Activated CD4-positive, alpha-beta T cell treated with anti-CD3 and anti-CD28 coated beads for 4 hours (primary cell): Measurements from ENCODE around the gene STAG3.
"Not testable (repeated sequence)": the region's sequence is repeated elsewhere in the genome, so short reads cannot be mapped to it uniquely, and the experiment has no call there.

Source experiments
- DNase-seq, 2 donors: peaks; one replicate each; pipeline ENCODE4 v3.0.0-alpha.2; 2020

The STAG3 gene

DNA sequence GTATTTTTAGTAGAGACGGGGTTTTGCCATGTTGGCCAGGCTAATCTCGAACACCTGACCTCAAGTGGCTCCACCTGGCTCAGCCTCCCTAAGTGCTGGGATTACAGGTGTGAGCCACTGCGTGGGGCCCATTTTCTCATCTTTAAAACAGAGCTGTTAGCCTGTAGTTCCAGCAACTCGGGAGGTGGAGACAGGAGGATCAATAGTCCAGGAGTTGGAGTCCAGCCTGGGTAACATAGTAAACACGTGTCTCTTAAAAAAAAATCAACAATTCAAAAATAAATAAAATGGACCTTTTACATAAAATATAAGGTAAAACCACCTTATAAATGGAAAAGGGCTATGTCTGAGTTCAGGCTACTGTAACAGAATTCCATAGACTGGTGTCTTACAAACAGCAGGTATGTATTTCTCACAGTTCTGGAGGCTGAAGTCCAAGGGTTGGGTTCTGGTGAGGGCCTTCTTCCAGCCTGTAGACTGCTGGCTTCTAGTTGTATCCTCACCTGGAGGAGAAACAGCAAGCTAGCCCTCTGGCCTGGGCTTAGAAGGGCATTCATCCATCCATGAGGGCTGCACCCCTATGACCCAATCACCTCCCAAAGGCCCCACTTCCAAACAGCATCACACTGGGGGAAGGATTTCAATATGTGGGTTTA lies 35.0 kb downstream of the STAG3 start:
- no peak for DNase-seq

DNA sequence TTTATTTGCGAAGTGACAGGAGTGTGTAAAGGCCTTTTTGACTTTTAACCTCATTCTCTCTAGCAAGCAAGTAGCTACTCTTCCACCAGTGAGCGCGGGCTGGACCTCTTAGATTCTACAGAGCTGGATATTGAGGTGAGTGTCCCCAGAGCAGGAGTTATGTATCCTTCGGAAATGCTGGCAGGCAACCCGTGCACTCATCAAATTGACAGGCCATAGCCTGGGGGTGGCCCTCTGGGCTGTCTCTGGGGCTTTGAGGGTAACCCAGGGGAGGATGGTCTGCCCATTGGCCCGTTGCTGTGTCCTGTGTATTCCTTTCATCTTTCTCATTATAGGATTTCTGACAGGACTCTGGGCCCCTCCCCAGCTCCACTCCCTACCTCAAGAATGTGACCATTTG lies 36.0 kb downstream of the STAG3 start:
- no peak for DNase-seq

DNA sequence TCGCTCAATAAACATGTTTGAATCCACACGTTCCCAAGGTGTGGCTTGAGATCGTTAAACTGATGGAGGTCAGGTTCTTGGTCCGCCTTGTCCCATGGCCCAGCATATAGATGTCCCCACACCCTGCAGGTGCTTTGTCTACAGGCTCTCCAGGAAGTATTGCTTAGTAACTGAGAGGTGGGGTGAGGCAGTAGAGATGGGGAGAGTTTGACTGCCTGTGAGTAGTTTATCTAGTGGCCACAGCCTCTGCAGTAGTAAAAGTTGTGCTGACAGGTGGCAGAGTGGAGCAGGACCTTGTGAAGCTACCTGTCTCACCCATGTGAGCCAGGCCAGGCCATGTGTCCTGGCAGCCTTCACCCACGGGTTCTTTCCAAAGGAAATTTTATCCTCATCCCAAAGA lies 36.6 kb downstream of the STAG3 start:
- DNase-seq: not testable (repeated sequence)

DNA sequence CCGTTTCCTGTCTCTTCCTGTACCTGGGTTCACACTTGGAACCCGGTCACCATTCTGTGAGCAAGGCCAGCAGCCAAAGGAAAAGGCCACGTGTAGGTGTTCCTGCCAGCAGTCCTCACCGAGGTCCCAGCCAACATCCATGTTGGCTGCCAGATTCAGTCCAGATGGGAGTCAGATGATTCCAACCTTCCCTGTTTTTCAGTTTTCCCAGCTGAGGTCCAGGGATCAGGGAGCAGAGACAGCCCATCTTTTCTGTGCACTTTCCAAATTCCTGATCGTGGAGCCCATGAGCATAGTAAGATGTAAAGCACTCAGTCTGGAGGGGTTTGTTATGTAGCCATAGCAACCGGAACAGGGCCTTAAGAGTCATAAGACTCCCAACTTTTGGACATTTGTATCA lies 38.2 kb downstream of the STAG3 start:
- DNase-seq: no peak

DNA sequence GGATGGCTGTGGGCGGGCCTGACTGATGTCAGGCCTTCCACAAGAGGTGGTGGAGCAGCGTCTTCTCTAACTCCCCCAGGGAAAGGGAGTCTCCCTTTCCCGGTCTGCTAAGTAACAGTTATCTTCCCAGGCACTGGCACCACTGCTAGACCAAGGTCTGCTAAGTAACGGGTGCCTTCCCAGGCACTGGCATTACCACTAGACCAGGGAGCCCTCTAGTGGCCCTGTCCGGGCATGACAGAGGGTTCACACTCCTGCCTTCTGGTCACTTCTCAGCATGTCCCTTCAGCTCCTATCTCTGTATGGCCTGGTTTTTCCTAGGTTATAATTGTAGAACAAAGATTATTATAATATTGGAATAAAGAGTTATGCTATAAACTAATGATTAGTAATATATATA lies 40.2 kb downstream of the STAG3 start:
- DNase-seq: peak; percentile 72 to 78

DNA sequence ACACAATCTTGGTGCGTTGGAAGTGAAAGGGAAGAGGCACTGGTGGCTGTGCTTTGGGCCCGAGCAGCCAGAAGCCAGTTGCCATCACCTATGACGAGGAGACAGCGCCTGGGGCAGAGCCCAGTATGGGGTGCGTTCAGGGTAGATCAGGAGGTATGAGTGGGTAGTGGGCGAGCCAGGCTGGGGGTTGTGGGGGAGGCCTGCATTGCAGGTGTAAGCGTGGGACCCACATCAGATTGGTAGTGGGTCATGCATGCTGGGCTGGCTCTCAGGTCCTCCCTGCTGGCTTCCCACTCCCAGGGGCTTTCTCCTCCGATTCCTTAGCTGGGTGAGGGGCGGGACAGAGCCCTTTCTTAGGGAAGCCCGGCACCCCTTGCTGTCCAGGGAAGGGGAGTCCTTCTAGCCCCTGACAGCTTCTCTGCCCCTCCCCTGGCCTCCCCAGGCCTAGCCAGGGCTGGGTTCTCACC lies 41.6 kb downstream of the STAG3 start:
- peak in 1 of 2 donors; percentile 52 for DNase-seq

DNA sequence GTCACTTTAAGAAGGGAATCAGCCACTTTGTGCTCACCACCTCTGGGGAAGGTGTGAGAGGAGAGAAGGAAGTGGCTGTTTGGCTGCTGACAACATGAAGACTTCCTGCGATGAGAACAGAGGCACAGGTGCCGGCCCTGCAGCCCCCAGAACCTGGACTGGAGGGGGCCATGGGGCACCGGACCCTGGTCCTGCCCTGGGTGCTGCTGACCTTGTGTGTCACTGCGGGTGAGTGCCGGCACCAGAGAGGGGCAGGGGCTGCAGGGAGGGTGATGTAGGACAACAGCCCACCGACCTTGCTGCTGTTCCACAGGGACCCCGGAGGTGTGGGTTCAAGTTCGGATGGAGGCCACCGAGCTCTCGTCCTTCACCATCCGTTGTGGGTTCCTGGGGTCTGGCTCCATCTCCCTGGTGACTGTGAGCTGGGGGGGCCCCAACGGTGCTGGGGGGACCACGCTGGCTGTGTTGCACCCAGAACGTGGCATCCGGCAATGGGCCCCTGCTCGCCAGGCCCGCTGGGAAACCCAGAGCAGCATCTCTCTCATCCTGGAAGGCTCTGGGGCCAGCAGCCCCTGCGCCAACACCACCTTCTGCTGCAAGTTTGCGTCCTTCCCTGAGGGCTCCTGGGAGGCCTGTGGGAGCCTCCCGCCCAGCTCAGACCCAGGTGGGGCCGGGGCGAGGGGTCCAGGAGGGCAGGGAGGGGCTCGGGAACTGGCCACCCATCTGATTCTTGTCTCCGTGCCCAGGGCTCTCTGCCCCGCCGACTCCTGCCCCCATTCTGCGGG lies 42.3 kb downstream of the STAG3 start, which contains the start of gene PVRIG:
PVRIG (plus strand) TSS at position 149 of the 785 bp plus-strand sequence; CDS start at position 171, 22 bp downstream.
- DNase-seq: peak in 1 of 2 donors; percentile 32

DNA sequence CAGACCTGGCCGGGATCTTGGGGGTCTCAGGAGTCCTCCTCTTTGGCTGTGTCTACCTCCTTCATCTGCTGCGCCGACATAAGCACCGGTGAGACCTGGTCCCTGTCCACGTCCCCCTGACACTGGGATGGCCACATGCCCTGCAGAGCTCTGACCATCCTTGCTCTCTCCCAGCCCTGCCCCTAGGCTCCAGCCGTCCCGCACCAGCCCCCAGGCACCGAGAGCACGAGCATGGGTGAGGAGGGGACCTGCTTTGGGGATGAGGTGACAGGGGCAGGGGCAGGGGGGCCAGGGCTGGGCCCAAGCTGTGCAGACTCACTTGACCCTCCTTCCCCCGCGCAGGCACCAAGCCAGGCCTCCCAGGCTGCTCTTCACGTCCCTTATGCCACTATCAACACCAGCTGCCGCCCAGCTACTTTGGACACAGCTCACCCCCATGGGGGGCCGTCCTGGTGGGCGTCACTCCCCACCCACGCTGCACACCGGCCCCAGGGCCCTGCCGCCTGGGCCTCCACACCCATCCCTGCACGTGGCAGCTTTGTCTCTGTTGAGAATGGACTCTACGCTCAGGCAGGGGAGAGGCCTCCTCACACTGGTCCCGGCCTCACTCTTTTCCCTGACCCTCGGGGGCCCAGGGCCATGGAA lies 43.0 kb downstream of the STAG3 start:
- no peak for DNase-seq

DNA sequence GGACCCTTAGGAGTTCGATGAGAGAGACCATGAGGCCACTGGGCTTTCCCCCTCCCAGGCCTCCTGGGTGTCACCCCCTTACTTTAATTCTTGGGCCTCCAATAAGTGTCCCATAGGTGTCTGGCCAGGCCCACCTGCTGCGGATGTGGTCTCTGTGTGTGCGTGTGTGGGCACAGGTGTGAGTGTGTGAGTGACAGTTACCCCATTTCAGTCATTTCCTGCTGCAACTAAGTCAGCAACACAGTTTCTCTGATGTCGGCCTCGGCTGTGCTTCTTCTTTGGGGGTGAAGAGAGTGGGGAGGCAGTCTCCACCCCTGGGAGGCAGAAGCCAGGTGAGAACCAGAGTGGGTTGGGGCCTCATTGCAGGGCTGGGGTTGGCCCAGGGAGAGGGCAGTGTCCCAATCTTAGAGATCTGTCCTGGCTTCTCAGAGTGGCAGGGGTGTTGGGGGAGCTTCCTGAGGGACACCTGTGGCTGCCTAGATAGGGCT lies 43.6 kb downstream of the STAG3 start:
- peak; percentile 67 to 82 for DNase-seq

DNA sequence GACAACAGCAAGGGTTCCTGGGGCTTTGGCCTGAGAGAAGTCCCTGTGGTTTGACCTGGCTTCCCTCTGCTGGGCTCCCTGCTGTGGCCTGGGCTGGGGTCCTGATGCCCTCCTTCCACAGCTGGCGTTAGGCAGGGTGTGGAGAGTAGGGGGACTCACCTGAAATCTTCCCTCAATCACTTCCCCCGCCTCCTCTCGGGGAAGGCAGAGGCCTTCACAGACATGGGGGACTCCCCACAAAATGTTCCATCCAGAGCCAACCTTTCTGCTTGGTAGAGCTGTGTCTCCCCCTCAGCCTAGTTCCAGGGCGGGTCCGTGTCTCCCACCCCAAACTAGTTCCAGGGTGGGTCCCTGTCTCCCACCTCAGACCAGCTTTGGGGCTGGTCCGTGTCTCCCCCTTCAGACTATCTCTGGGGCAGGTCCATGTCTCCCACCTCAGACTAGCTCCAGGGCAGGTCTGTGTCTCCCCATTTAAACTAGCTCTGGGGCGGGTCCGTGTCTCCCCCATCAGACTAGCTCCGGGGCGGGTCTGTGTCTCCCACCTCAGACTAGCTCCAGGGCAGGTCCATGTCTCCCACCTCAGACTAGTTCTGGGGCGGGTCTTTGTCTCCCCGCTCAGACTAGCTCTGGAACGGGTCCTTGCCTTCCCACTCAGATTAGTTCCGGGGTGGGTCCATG lies 44.2 kb downstream of the STAG3 start:
- peak in 1 of 2 donors; percentile 43 for DNase-seq

DNA sequence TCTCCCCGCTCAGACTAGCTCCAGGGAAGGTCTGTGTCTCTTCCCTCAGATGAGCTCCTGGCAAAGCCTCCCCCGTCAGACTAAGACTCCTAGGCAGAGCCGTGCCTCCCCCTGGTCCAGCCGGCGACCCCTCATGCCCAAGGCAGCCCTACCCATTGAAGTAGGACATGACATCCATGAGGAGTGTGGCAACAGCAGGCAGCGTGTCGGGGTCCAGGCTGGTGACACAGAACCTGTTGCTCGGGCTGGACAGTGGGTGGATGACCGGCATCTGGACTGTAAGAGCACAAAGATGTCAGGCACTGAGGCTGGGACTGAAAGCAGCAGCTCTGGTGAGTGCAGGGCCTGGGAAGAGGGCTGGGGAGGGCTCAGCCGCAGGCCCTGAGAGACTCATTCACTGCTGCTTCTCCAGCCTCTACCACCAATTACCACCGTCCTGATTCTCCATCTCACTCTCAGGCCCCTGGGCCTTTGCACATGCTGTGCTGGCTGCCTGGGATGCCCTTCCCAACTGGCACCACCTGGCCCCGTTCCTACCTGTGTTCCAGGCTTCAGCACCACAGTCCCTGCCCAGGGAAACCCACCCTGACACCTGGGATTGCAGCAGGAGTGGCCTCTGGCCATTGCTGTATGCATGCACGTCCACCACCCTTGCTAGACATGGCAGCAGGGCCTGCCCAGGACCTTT lies 44.9 kb downstream of the STAG3 start:
- DNase-seq: no peak

DNA sequence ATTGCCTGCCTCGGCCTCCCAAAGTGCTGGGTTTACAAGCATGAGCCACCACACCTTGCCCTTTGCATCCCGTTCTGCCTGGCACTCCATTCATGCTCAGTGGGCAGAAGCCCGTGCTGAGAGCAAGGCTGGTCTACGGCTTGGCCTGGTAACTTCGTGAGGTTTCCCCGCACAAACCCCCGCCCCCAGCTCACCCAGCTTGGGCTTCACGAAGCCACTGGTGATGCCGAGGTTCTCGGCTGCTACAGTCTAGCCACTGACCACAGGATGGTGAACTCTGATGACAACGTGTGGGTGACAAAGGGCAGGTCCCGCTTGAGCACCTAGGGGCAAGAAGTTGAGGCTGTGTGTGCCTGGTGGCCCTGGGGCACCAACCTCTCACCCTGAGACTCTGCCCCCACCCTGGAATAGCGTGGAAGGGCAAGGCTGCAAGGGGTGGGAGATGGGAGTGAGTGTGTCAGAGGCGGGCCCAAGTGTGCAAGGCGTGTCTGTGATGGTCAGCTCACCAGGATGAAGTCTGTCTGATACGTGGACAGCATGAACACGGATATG lies 45.7 kb downstream of the STAG3 start:
- DNase-seq: not testable (repeated sequence)

DNA sequence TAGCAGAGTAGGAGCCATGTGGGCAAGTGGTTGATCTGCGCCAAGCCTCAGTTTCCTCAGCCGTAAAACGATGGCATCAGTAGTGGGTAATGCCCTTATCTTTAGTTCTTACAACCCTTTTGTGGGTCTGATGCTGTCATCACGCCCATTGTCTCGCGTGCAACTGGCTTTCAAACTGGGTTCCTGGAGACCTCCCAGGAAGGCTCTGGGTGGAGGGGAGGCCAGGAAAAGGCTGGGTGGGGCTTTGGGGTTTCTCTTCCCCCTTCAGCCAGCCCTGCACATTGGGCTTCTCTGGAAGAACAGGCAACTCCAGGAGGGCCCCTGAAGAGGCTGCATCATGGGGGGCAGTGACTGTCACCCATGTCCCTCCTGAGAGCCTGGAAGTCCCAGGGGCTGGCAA lies 47.2 kb downstream of the STAG3 start:
- not testable (repeated sequence) for DNase-seq

DNA sequence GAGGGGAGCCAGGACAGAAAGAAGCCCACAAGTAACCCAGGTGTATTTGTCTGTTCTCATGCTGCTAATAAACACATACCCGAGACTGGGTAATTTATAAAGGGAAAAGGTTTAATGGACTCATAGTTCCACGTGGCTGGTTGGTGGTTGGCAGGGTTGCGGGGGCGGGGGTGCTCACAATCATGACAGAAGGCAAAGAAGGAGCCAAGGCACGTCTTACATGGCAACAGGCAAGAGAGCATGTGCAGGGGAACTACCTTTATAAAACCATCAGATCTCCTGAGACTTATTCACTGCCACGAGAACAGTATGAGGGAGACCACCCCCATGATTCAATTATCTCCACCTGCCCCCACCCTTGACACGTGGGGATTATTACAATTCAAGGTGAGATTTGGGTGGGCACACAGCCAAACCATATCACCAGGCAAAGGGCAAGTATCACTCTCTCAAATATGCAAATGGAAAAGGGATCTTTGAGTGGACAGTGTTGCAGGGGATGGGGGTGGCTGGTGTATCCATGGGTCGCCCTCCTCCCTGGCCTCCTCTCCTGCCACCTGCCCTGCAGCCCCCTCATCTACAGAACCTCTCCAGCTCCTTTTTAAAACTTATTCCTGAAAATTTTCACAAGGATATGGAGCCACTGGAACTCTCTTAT lies 57.1 kb downstream of the STAG3 start:
- not testable (repeated sequence) for DNase-seq

DNA sequence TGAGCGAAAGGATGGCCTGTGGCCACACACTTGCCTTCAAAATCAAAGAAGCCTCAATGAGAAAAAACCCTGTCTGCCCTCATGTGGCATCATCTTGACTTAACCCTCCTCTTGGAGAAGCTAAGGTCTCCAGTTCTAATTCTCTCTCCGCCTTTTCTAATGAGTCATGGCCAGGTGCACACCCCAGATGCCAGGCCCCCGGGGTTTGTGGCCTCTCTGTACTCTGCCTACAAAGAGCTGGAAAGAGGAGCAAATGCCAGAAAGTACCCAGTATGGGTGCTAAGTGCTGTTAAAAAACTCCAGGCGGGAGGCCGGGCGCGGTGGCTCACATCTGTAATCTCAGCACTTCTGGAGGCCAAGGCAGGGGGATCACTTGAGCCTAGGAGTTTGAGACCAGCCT lies 62.3 kb downstream of the STAG3 start:
- not testable (repeated sequence) for DNase-seq

DNA sequence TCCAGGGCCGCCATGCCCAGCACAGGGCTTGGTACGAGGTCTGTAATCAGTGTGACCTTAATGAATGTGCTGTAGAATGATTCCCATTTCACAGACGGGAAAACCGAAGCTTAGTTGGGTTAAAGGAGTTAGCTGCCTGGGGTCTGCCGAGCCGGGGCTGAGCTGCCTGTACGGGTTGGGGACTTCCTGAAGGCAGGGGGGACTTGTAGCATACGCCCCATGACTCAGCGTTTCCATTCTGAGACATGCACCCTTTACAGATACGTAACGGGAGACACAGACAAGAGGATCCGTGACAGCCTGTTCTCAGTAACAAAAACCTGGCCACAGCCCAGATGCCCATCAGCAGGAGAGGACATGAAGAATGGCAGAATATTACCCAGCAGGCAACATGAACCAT lies 65.7 kb downstream of the STAG3 start:
- peak; percentile 64 to 73 for DNase-seq

DNA sequence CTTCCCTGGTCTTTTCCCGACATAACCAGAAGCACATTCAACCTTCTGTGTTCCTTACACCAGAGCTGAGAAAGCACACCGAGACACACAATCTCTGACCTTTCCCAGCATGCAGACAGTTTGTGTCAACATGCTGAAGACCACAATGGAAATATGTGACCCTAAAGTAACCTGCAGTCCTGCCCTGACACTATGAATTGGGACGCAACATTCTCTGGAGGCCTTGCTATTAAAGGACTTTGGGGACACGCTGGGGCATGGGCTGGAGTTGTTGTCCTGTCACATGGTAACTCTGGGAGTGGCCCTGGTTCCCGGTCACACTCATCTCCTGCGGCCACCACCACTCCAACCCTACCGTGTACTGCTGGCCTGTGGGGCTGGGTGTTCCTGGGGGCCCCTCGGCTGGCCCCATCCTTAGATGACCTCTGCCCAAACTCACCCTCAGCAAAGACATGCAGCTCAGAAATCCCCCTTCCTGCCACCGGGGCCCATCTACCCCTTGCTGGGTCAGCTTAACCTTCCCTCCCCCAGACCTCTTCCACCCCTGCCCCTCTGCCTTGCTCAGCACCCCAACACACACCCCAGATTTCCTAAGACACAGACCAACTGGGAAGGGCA lies 67.4 kb downstream of the STAG3 start:
- not testable (repeated sequence) for DNase-seq

DNA sequence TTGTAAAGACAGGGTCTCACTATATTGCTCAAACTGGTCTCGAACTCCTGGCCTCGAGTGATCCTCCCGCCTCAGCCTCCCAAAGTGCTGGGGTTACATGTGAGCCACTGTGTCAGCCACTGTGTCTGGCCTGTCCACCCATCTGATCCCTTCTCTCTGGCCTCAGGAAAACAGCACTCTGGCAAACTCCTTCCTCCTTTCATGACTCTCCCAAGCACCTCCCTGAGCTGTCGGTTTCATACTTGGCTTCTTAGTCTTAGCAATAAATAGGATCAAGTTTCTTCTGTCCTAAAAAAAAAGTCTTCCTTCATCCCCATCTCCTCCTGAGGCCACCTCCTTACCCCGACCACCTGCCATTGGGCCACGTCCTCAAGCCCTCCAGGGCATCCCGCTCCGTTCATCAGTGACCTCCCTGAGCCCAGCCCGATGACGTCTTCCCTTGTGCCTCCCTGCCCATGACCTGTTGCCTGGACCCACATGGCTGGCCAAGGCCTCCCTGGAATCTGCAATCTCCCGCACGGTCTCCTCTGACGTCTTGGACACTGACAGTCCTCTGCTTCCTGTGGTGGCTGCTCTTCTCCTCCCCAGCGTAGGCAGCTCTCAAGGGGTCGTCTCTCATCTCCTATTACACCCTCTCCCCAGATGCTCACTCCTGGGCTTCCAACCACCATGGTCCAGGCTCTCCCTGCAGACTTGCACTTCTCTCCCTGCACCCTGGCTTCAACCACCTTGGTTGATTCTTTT lies 68.6 kb downstream of the STAG3 start:
- not testable (repeated sequence) for DNase-seq

DNA sequence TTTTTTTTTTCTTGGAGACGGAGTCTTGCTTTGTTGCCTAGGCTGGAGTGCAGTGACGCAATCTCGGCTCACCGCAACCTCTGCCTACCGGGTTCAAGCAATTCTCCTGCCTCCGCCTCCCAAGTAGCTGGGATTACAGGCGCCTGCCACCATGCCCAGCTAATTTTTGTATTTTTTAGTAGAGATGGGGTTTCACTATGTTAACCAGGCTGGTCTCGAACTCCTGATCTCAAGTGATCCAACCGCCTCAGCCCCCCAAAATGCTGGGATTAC lies 69.1 kb downstream of the STAG3 start:
- not testable (repeated sequence) for DNase-seq

DNA sequence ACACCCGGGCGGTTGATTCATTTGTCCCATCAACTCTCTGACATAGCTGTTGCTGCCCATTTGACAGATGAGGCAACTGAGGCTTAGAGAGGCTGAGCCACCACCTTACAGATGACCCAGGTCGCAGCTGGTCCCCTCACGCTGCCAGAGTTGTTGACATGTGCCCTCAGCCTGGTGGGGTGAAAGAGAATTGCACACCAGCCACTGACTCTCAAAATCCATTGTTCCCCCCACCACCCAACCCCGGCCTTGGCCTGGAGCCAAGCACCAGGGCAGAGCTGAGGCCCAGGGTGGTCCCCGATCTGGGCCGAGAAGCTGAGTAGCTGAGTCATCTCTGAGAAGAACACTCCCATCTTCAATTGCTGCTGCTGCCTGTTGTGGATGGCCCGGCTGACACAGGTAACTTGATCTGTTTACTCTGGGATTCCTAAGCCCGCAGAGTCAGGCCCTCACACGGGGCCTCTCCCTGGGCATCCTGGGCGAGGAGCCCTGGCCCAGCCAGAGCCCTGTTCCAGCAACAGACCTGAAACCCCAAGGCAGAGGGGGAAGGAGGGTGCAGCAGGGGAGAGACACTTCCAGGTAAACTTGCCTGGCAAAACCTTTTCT lies 69.5 kb downstream of the STAG3 start:
- DNase-seq: no peak
